GM12878 (cell line): ENCODE results near the gene CPNE4. TPM values are rescaled to one million over a fixed set of nuclear protein-coding genes. Genes with fewer than 3 reads are reported as not detected.

ENCODE experiments used
- ATF7 ChIP-seq: fragments of 450-650 bp; IDR thresholded peaks from 2 replicates; pipeline ENCODE4 v1.6.1; 2016; ENCODE audit warnings: low read depth, mild to moderate bottlenecking
- CREM ChIP-seq: IDR thresholded peaks from 2 replicates; pipeline ENCODE4 v1.6.1; 2014; ENCODE audit warnings: antibody characterized with exemption, low read depth
- EGR1 ChIP-seq, 2 experiments: IDR thresholded peaks; 1 replicate in 1 of 2; 2 replicates in 1 of 2; pipeline ENCODE4 v1.6.1; 2011 to 2012; ENCODE audit warnings: low read depth in 2 of 2, low read length in 2 of 2, borderline replicate concordance in 1 of 2, mild to moderate bottlenecking in 1 of 2, moderate library complexity in 1 of 2
- EZH2 ChIP-seq: IDR thresholded peaks from 2 replicates; pipeline ENCODE4 v1.6.1; 2012; ENCODE audit warnings: low read depth, mild to moderate bottlenecking, control low read depth, inconsistent platforms, low read length, borderline replicate concordance; ENCODE audit not compliant: control insufficient read depth
- HDGF ChIP-seq: fragments of 450-650 bp; IDR thresholded peaks from 2 replicates; pipeline ENCODE4 v1.6.1; 2016; ENCODE audit warnings: antibody characterized with exemption
- NR2C1 ChIP-seq: fragments of 450-650 bp; IDR thresholded peaks from 2 replicates; pipeline ENCODE4 v1.6.1; 2017; ENCODE audit warnings: antibody characterized with exemption, mild to moderate bottlenecking, moderate library complexity
- NR2F1 ChIP-seq: fragments of 450-650 bp; conservative IDR thresholded peaks from 2 replicates; pipeline ENCODE4 v1.6.1; 2017; ENCODE audit warnings: mild to moderate bottlenecking
- PAX8 ChIP-seq: fragments of 450-650 bp; IDR thresholded peaks from 2 replicates; pipeline ENCODE4 v1.6.1; 2017; ENCODE audit warnings: mild to moderate bottlenecking, moderate library complexity
- RAD51 ChIP-seq: fragments of 450-650 bp; IDR thresholded peaks from 2 replicates; pipeline ENCODE4 v1.6.1; 2016; ENCODE audit warnings: moderate library complexity, mild to moderate bottlenecking, inconsistent platforms
- RBBP5 ChIP-seq: fragments of 200-600 bp; sonication (generic); conservative IDR thresholded peaks from 2 replicates; pipeline ENCODE4 v1.6.1; 2016
- ZNF24 ChIP-seq: fragments of 450-650 bp; IDR thresholded peaks from 2 replicates; pipeline ENCODE4 v1.6.1; 2017; ENCODE audit warnings: antibody characterized with exemption, mild to moderate bottlenecking
- polyA plus RNA-seq, 11 experiments: library from polyadenylated mRNA; depleted of rRNA in 4 of 11; unstranded in 6 of 11; stranded (reverse) in 5 of 11; fragments of >200 nt; fragmentation: Nextera tagmentation in 4 of 11; fragmentation: Illumina TruSeq in 1 of 11; extraction: Ambion mirVana in 4 of 11; extraction: Trizol in 1 of 11; gene quantifications; 1 replicate in 1 of 11; 2 replicates in 10 of 11; pipeline versions ENCODE4 v1.2.1 to v1.2.3, GENCODE V29; 2011 to 2016; ENCODE audit warnings: inconsistent platforms in 2 of 11, missing spikeins in 2 of 11, low read depth in 1 of 11
- total RNA-seq, 4 experiments: library from RNA; depleted of rRNA in 3 of 4; stranded (reverse); fragments of >200 nt in 3 of 4; fragmentation: Illumina TruSeq in 1 of 4; extraction: Trizol in 1 of 4; gene quantifications; 2 replicates each; pipeline versions ENCODE4 v1.2.1 to v1.2.3, GENCODE V29; 2013 to 2021
- TF ChIP-seq, protein P1 (sequence below): fragments of 450-650 bp; conservative IDR thresholded peaks from 2 replicates; pipeline ENCODE4 v1.6.1; 2017; ENCODE audit warnings: mild to moderate bottlenecking, moderate library complexity
- TF ChIP-seq, protein P2 (sequence below): fragments of 150-350 bp; IDR thresholded peaks from 2 replicates; pipeline ENCODE4 v1.6.1; 2016; ENCODE audit warnings: low read depth, low read length

Gene CPNE4
- total and polyA plus RNA-seq, 10 of the 15 experiments (the other 5 are each of a cell fraction or from before 2014, with no cell fraction given): 0.17 to 1.9 (median 0.48) TPM; not detected in 1

DNA sequence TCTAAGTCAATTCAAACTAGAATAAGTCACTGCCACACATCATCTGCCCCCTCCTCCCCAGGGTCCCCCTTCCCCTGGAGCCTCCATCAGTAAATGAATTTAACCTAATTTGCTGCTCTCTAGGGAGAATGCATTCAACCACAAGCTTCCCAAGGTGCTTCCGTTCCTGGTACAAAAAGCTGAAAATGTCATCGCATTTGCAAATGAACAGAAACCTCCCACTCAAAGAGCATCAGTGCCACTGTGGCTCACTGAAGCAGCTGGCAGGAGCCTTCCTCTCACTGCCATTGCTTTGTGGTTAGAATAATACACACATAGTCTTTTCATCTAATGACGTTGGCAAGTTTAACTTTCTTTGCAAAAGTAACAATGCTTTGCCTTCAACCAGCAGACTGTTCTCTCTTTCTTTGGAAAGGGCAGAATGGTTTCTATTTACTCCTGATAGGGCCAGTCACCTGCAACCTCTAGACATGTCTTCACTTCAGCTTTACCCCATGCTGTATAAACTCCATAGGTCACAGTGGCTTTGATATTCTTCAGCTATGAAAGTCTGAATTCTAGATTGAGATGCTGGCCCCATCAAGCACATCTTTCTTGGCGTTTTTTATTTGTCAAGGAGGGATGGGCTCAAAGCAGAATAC lies 238.1 kb downstream of the CPNE4 start (continued):
- TF ChIP-seq EGR1 (IDR thresholded peaks at IDR 0.05; ENCODE audit: borderline replicate concordance in 1 of 2, low read depth in 2 of 2, low read length in 2 of 2) (no peak), PAX8 (no peak), NR2C1 (no peak), HDGF (no peak), ATF7 (0 out of 2 replicates have a peak, but pooled peaks have one; percentile 10), RBBP5 (no peak), RAD51 (no peak), NR2F1 (no peak), EZH2 (no peak), ZNF24 (no peak), CREM (no peak)
- TF ChIP-seq, protein P1, sequence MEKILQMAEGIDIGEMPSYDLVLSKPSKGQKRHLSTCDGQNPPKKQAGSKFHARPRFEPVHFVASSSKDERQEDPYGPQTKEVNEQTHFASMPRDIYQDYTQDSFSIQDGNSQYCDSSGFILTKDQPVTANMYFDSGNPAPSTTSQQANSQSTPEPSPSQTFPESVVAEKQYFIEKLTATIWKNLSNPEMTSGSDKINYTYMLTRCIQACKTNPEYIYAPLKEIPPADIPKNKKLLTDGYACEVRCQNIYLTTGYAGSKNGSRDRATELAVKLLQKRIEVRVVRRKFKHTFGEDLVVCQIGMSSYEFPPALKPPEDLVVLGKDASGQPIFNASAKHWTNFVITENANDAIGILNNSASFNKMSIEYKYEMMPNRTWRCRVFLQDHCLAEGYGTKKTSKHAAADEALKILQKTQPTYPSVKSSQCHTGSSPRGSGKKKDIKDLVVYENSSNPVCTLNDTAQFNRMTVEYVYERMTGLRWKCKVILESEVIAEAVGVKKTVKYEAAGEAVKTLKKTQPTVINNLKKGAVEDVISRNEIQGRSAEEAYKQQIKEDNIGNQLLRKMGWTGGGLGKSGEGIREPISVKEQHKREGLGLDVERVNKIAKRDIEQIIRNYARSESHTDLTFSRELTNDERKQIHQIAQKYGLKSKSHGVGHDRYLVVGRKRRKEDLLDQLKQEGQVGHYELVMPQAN: no peak
- TF ChIP-seq, protein P2, sequence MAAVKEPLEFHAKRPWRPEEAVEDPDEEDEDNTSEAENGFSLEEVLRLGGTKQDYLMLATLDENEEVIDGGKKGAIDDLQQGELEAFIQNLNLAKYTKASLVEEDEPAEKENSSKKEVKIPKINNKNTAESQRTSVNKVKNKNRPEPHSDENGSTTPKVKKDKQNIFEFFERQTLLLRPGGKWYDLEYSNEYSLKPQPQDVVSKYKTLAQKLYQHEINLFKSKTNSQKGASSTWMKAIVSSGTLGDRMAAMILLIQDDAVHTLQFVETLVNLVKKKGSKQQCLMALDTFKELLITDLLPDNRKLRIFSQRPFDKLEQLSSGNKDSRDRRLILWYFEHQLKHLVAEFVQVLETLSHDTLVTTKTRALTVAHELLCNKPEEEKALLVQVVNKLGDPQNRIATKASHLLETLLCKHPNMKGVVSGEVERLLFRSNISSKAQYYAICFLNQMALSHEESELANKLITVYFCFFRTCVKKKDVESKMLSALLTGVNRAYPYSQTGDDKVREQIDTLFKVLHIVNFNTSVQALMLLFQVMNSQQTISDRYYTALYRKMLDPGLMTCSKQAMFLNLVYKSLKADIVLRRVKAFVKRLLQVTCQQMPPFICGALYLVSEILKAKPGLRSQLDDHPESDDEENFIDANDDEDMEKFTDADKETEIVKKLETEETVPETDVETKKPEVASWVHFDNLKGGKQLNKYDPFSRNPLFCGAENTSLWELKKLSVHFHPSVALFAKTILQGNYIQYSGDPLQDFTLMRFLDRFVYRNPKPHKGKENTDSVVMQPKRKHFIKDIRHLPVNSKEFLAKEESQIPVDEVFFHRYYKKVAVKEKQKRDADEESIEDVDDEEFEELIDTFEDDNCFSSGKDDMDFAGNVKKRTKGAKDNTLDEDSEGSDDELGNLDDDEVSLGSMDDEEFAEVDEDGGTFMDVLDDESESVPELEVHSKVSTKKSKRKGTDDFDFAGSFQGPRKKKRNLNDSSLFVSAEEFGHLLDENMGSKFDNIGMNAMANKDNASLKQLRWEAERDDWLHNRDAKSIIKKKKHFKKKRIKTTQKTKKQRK: no peak
